Measurements from ENCODE around the gene SMARCC1. TPM values are rescaled to one million over a fixed set of nuclear protein-coding genes. Genes with fewer than 3 reads are reported as not detected.

Gene SMARCC1
- polyA plus RNA-seq, 1 donor, result 57.4 TPM

- no peak for DNase-seq (ENCODE audit: low read depth)
These were observed 146.7 kb downstream of the SMARCC1 start for GRCh38 chr3:47634996-47635395.

GRCh38 chr3:47630810-47631209 is 150.9 kb downstream of the SMARCC1 start:
- DNase-seq (ENCODE audit: low read depth), result no peak

- no peak for DNase-seq (ENCODE audit: low read depth)
These were observed 151.9 kb downstream of the SMARCC1 start for GRCh38 chr3:47629770-47630169.

GRCh38 chr3:47628426-47628825 is 153.3 kb downstream of the SMARCC1 start:
- no peak for DNase-seq (ENCODE audit: low read depth)

GRCh38 chr3:47622671-47623461 is 158.8 kb downstream of the SMARCC1 start:
- no peak for DNase-seq (ENCODE audit: low read depth)

- no peak for DNase-seq (ENCODE audit: low read depth)
These were observed 164.3 kb downstream of the SMARCC1 start for GRCh38 chr3:47617086-47618010.

GRCh38 chr3:47614788-47615187 is 166.9 kb downstream of the SMARCC1 start:
- no peak for DNase-seq (ENCODE audit: low read depth)

GRCh38 chr3:47613722-47614121 is 168.0 kb downstream of the SMARCC1 start:
- no peak for DNase-seq (ENCODE audit: low read depth)

- DNase-seq (ENCODE audit: low read depth), result no peak
These were observed 168.8 kb downstream of the SMARCC1 start for GRCh38 chr3:47612879-47613278.

- DNase-seq (ENCODE audit: low read depth), result peak; percentile 5
These were observed 169.5 kb downstream of the SMARCC1 start for GRCh38 chr3:47612178-47612577.

- no peak for DNase-seq (ENCODE audit: low read depth)
These were observed 170.1 kb downstream of the SMARCC1 start for GRCh38 chr3:47611576-47611975.

- DNase-seq (ENCODE audit: low read depth), result no peak
These were observed 171.1 kb downstream of the SMARCC1 start for GRCh38 chr3:47610583-47610982.

GRCh38 chr3:47607335-47607734 is 174.4 kb downstream of the SMARCC1 start:
- DNase-seq (ENCODE audit: low read depth), result no peak

GRCh38 chr3:47606165-47606564 is 175.5 kb downstream of the SMARCC1 start:
- DNase-seq (ENCODE audit: low read depth), result no peak

- no peak for DNase-seq (ENCODE audit: low read depth)
These were observed 176.0 kb downstream of the SMARCC1 start for GRCh38 chr3:47605652-47606051.

GRCh38 chr3:47604145-47604544 is 177.5 kb downstream of the SMARCC1 start:
- DNase-seq (ENCODE audit: low read depth), result no peak

GRCh38 chr3:47603332-47603731 is 178.4 kb downstream of the SMARCC1 start:
- no peak for DNase-seq (ENCODE audit: low read depth)

GRCh38 chr3:47601281-47601680 is 180.4 kb downstream of the SMARCC1 start:
- DNase-seq (ENCODE audit: low read depth), result no peak

GRCh38 chr3:47594792-47595191 is 186.9 kb downstream of the SMARCC1 start:
- no peak for DNase-seq (ENCODE audit: low read depth)

GRCh38 chr3:47592066-47592795 is 189.5 kb downstream of the SMARCC1 start:
- no peak for DNase-seq (ENCODE audit: low read depth)

- DNase-seq (ENCODE audit: low read depth), result no peak
These were observed 191.5 kb downstream of the SMARCC1 start for GRCh38 chr3:47590216-47590615.

- no peak for DNase-seq (ENCODE audit: low read depth)
These were observed 193.1 kb downstream of the SMARCC1 start for GRCh38 chr3:47588587-47588986.

Measured in forelimb muscle (tissue), 1 donor.